Astrocyte of the cerebellum (primary cell): ENCODE data around the gene CBY1.

ENCODE experiments used
- DNase-seq: peaks from one replicate; pipeline ENCODE4 v3.0.0-alpha.2; 2011; ENCODE audit warnings: low read depth
- H3K4me3 ChIP-seq: 2 replicates; pipeline ENCODE4 v1.5.1; 2011; ENCODE audit warnings: mild to moderate bottlenecking, low read depth, low read length, moderate library complexity
- in situ Hi-C: cut with HindIII; loops from 2 replicates; pipeline ENCODE4 v1.10.0; 2017; ENCODE audit warnings: low sequenced_read_pairs
- TF ChIP-seq, protein P1 (sequence below): IDR thresholded peaks from 2 replicates; pipeline ENCODE4 v1.5.1; 2012; ENCODE audit warnings: low read length, low read depth, moderate library complexity, mild to moderate bottlenecking; ENCODE audit errors: missing control alignments

The CBY1 gene

DNA sequence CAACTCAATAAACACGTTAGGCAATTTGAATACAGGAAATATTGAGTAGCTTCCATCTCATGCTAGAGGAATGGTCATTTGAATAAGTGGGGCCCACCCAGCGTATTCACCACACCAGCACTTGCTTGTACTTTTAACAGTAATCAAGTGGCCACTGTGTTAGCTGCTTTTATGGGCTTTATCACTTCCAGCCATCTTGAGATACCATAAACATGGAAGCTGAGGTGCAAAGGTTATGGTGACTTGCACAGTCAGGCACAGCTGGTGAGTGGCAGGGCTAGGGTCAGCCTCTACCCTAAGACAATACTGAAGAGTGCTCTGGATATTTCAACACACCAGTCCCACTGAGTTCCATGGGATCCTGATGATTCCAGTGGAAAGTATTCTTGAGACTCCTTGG is 37.6 kb downstream of the CBY1 start:
- no peak overlapping the region for H3K4me3 ChIP-seq
- in situ Hi-C loops, result no loop called here
- TF ChIP-seq, protein P1, sequence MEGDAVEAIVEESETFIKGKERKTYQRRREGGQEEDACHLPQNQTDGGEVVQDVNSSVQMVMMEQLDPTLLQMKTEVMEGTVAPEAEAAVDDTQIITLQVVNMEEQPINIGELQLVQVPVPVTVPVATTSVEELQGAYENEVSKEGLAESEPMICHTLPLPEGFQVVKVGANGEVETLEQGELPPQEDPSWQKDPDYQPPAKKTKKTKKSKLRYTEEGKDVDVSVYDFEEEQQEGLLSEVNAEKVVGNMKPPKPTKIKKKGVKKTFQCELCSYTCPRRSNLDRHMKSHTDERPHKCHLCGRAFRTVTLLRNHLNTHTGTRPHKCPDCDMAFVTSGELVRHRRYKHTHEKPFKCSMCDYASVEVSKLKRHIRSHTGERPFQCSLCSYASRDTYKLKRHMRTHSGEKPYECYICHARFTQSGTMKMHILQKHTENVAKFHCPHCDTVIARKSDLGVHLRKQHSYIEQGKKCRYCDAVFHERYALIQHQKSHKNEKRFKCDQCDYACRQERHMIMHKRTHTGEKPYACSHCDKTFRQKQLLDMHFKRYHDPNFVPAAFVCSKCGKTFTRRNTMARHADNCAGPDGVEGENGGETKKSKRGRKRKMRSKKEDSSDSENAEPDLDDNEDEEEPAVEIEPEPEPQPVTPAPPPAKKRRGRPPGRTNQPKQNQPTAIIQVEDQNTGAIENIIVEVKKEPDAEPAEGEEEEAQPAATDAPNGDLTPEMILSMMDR, result no peak
- DNase-seq, result no peak

- no peak overlapping the region for H3K4me3 ChIP-seq
- in situ Hi-C loops, result no loop called here
- DNase-seq, result no peak
- TF ChIP-seq, protein P1, result no peak
Observed at GRCh38 chr22:38694940-38695339, 38.5 kb downstream of the CBY1 start.

DNA sequence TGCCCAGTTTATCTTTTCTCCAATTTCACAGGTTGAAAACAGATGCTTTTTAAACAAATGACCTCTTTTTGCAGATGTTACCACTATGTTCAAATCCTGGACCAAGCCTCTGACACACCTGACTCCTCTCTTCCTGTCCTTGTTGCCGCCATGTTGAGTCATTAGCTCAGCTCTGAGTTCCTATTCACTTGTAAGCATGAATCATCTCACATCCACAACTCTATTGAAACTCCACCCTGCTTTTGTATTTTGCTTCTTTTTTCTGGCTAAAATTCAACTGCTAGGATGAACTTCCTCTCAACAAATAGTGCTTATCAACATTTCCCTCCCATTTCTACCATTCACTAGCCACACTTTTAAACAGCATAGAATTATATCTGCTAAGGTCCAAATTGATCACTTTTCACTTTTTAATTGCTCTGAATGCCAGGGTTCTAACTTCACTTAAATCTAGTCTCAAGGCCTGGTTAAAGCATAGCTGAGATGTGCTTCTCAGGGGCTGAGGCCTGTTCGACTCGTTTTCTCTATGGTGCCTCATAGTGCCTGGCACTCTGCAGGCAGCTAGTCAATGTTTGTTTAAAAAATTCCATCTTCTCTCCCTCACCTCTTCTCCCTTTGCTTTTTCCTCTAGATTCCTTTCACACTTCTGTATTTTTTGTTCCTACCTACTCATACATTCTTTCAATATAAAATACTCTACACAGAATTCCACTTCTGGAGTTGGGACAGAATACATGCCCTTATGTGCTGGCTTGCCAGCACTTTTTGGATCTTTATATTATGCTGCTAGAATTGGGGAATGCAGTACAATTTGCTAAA is 40.4 kb downstream of the CBY1 start:
- DNase-seq, result peak; percentile 57
- peak overlapping the region; percentile 85 for H3K4me3 ChIP-seq
- TF ChIP-seq, protein P1, result no peak
- in situ Hi-C loops, result no loop called here

DNA sequence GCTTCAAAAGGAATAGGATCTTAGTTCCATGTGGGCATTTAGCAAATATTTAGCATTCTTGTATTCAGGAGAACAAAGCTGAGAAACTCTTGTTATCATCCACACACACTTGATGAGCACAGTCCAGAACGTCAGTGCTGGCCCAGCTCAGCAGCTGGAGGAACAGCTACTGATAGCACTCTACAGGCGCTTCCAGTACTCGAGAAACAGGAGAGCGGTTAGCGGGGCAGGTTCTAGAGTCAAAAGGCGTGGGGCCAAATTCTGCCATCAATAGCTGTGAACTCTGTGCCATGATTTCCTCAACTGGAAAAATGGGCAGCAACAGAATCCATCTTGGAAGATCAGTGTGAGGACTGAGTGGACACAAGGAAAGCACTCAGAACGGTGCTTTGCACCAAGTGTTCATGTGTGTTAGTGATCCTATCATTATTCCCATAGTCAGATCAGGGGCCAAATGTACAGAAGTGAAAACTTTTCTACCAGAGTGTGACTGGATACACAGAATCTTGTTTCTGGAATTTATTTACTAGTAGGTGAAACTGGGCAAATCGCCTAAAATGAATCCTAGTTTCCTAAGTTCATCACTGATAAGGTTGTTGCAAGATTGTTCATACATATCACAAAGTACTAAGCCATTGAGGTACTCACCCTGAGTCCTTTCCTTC is 41.1 kb downstream of the CBY1 start:
- H3K4me3 ChIP-seq, result peak overlapping the region; percentile 85
- in situ Hi-C loops, result no loop called here
- no peak for DNase-seq
- TF ChIP-seq, protein P1, result no peak

DNA sequence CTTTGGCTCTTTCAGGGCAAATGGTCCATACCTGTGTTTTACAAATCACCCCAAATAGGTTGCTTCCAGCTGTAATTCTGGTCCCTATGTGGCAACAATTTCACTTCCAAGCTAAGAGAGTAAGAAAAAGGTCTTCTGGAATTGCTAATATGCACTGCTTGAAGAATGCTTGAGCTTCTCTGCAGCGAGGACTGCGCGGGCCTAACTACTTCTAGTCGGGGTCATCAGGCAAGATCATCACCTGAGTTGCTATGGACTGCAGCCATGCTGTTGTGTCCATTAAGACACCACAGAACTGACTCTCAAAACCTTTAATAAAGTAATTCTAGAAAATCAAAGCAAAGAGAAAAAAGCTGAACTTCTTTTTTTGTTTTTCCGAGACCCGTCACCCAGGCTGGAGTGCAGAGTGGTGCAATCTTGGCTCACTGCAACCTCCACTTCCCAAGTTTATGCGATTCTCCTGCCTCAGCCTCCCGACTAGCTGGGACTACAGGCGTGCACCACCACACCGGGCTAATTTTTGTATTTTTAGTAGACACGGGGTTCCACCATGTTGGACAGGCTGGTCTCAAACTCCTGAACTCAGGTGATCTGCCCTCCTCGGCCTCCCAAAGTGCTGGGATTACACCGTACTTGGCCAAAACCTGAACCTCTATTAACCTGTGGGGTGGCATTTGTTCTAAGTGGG is 42.1 kb downstream of the CBY1 start:
- no peak for DNase-seq
- TF ChIP-seq, protein P1, result no peak
- H3K4me3 ChIP-seq, result peak overlapping the region; percentile 85
- in situ Hi-C loops, result no loop called here

DNA sequence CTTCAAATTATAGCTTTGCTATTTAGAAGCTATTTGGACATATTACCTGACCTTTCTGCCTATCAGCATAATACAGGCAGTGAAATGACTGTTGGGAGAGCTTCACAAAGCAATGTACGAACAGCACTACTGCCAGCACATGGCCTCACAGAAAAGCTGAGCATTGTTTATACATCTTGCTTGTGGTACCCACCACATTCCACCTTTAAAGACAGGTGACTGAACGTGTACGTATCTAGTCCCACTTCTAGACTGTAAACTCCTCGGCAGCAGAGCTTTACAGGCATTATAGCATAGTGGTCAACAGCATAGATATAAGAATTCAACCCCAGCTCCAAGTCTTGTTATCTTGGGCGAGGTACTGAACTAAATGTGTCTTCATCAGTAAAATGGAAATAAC is 42.7 kb downstream of the CBY1 start:
- peak overlapping the region; percentile 85 for H3K4me3 ChIP-seq
- TF ChIP-seq, protein P1, result no peak

More for the DNA sequence above, 42.7 kb downstream of the CBY1 start:
- no peak for DNase-seq
- in situ Hi-C loops, result no loop called here
